GM21825 (cell line): Measurements from ENCODE around the gene CLK2.

Source experiments
- ATAC-seq: cut with Tn5 transposase; IDR thresholded peaks from one replicate; pipeline ENCODE4 v1.9.1; 2021; ENCODE audit warnings: mild to moderate bottlenecking, moderate library complexity; ENCODE audit not compliant: unreplicated experiment

Gene CLK2

DNA sequence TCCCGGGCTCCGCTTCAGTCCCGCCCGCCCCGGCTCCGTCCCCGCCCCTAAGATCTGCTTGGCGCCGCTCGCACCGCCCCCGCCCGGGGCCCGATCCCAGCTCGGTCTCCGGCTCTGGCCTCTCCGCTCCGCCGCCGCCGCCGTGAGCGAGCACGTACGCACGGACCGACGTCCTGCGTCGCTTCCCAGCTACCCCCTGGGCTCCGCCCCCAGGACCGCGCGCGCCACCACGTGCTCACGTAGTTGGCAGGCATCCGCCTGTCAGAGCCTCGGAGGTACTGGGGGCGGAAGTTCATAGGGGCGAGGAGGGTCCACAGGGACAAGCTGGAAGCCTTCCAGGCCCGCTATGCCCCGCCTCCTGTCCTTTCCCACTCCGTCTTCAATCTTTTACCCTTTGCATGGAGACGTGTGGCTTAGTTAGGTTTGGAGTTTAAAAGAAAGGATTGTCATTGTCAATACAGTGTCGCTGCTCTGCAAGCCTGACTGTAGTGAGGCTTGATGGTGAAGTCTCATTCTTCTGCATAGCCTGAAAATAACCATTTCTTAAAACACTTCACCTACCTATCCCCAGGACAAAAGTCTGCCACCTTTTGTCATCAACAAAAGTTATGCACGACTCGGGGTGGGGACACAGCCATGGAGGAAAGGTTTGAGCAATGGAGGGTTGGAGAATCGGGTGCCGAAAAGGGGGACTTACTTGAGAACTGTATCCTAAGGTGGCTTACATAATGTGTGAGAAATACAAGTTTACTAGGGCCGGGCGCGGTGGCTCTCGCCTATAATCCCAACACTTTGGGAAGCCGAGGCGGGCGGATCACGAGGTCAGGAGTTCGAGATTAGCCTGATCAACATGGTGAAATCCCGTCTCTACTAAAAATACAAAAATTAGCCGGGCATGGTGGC lies at the start of gene CLK2:
Gene CLK2, minus strand, starts transcription at position 162 of the 903 bp plus-strand sequence. CDS start 2,527 bp downstream, outside the sequence.
- peak; percentile 79 for ATAC-seq

DNA sequence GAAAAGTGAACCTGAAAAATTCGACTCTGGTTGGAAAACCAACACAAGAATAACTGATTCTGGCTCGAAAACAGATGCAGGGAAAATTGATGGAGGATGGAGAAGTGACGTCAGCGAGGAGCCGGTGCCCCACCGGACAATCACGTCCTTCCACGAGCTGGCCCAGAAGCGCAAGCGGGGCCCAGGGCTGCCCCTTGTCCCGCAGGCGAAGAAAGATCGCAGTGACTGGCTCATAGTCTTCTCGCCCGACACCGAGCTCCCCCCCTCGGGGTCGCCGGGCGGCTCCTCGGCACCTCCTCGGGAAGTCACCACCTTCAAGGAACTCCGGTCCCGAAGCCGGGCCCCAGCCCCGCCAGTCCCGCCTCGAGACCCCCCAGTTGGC lies 49.3 kb upstream of the CLK2 start:
- ATAC-seq: no peak

DNA sequence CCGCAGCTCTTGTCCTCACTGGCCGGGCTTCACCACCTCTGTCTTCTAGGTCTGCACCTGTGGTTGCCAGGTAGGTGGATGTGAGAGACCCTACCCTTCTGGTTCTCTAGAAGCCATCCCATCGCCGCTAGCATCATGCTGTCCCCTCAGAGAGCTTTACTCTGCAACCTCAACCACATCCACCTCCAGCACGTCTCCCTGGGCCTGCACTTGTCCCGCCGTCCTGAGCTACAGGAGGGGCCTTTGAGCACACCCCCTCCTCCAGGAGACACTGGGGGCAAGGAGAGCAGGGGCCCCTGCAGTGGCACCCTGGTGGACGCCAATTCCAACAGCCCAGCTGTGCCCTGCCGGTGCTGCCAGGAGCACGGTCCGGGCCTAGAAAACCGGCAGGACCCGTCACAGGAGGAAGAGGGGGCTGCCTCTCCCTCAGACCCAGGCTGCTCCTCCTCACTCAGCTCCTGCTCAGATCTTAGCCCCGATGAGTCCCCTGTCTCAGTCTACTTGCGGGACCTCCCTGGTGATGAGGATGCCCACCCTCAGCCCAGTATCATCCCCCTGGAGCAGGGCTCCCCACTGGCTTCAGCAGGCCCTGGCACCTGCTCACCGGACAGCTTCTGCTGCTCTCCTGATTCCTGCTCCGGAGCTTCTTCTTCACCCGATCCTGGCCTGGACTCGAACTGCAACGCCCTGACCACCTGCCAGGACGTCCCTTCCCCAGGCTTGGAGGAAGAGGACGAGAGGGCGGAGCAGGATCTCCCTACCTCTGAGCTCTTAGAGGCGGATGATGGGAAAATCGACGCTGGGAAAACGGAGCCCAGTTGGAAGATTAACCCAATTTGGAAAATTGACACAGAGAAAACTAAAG lies 48.6 kb upstream of the CLK2 start:
- ATAC-seq: no peak

DNA sequence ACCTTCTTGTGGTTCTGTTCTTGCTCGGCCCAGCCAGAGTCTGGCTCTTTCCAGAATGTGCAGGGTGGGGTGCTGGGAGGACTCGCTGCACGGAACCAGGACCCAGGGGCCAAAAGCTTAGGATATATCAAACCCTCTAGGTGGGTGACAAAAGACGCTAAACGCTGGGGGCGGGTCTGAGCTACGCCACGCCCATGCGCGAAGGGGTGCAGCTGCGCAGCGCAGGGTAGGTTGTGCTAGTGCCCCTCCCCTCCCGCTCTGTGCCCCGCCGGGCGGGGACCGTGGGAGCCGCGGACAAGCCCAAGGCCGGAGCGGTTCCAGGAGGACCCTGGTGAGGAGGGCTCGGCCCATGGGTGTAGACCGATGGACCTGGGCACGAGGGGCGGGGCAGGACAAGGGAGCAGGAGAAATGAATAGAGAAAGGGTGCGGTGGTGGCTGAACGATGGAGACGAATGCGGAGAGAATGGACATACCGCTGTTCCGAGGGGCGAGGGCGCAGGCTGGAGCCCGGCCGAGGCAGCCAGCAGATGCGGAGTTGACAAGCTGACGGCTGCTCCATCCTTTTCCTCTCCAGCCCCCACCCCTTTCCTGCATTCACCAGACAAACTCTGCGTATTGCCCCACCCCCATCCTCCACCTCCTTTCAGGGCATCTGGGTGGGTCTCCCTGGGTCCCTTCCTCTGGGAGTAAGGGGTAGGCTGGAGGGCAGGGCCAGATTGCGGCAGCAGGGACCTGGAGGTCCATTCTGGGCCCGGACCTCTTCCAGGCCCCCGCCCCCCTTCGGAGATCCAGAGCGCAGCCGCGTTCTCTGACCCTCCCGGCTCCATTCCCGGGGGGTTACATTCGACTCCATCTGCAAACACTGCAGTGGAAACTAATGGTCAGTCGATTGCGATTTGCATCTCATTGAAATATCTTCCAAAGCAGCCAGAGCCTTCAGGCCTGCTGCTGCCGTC lies 47.6 kb upstream of the CLK2 start, which contains the start of gene RUSC1:
Gene RUSC1, plus strand, starts transcription at position 234 of the 957 bp plus-strand sequence. CDS start 880 bp downstream, outside the sequence.
- ATAC-seq: no peak

DNA sequence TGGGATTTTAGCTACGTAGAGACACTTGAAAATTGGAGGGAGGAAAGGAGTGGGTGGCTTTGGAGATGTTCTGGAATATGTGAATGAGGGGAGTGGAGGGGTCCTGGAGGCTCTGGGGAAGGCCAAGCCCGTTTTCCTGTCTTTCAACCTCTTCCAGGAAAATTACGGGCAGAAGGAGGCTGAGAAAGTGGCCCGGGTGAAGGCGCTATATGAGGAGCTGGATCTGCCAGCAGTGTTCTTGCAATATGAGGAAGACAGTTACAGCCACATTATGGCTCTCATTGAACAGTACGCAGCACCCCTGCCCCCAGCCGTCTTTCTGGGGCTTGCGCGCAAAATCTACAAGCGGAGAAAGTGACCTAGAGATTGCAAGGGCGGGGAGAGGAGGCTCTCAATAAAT lies 46.9 kb upstream of the CLK2 start:
- ATAC-seq: no peak

DNA sequence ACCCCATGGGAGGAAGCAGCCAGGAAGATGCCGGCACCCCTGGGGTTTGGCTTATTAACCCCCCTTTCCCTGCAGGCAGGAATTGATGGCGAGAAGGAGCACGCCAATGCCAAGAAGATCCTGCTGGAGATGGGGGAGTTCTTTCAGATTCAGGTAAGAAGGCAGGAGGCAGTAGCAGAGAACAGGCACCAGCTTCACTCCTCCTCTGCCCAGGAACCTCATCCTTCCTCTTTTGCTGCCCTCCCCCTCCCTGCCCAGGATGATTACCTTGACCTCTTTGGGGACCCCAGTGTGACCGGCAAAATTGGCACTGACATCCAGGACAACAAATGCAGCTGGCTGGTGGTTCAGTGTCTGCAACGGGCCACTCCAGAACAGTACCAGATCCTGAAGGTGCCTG lies 46.2 kb upstream of the CLK2 start:
- ATAC-seq: no peak

DNA sequence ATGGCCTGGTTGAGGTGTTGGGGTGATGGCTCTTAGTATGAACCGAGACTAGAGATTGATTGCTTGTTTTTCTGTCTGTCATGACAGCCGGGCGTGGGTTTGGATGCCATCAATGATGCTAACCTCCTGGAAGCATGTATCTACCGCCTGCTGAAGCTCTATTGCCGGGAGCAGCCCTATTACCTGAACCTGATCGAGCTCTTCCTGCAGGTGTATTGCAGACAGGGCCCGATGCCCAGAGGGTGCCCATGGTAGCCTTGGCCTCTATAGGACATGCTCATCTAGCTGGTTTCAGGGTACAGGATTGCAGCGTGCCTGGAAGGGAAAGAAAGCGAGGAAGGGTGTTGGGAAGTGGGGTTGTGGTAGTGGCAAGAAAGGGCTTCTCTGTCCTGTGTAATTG lies 44.8 kb upstream of the CLK2 start:
- no peak for ATAC-seq

DNA sequence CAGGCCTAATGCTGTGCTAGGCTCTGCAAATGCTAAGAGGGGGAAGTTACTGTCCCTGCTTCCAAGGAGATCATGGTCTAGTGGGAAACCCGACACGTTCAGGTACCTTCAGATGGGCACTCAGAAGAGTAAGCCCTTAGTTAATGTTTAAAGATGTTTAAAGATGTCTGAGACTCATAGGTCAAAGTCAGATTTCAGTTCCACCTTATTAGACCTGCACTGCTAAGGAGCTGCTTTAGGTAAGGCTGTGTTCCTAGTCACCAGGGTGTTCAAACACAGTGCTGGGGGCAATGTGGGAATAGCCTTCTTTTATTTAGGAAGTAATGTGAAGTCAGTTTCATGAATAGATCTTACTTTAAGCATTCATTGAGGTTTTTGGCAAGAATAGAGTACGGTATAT lies 43.6 kb upstream of the CLK2 start:
- ATAC-seq: no peak

DNA sequence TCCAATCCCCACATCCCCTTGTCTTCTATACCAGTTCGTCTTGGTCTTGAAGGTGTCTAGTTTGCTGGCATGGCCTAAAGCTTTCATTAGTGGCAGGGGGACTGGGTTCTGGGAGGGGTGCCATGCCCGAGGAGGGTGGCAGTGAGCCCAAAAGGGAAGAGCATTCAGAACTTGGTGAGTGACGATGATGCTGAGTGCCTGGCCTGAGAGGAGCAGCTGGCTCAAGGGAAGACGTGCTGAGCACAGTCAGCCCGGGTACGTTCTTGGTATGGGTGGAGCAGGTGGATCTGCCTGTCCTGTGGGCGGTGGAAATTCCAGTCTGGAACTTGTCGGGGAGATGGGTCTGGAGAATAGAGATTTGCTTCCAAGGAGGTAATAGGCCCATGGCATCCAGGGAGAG lies 40.0 kb upstream of the CLK2 start:
- ATAC-seq: no peak

DNA sequence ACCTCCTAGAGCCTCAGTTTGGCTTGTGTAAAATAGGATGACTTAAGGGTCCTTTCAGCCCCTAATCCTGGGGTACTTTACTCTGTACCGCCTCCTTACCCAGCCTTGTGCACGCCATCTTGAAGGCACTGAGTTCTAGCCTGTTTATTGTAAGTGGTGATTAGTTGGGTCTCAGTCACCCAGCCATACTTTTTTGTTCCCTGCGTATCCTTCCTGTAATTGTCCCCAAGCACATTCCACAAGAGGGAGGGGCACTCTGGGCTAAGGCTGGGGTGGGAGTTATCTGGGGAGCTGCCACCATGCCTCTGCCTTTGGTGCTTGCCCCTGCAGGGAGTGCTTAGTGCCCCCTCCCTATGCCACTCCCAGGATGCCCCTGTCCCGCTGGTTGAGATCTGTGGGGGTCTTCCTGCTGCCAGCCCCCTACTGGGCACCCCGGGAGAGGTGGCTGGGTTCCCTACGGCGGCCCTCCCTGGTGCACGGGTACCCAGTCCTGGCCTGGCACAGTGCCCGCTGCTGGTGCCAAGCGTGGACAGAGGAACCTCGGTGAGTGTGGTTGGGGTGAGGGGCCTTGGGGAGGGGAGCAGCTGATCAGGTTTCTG lies 36.2 kb upstream of the CLK2 start:
- no peak for ATAC-seq

DNA sequence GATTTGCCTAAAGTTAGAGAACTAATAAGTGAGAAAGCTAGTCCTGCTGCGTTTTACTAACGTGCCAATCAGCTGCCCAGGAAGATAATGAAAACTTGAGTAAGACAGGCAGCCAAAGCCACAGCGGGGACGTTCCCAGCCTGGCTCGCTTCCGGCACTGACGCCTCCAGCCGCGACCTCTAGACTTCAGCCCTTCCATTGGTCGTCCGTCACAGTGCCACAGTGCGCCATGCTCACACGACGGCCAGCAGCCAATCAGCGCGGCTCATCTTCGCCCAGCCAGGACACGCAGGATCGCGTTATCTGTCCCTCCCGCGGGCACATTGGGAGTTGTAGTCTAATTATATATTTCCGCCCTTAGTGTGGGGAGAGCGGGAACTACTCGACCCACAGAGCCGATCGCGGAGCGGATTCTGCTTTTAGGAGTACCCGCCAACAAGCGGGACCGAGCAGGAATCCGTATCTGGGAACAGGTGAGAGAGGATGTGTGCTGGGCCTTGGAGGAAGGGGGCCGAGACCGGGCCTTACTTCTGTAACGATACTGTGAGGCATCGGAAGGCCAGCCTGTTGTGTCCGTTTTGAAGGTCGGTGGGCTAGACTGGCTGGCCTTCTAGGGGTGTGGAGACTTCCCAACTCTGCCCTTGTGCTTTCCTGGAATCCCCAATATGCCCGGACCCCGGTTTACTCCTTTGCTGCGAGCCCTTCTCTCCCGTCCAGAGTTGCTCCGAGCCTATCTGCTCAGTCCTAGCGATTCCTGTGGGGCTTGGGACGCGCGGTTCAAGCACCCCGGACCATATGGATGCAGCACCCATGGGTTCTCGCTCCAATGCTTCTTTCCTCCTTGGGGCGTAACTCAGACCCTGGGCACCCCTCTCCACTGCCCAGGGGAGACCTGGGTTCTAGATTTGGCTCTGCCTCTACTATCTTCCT lies 35.5 kb upstream of the CLK2 start, which contains the start of gene FDPS:
Gene FDPS, plus strand, starts transcription at position 374 of the 930 bp plus-strand sequence. CDS start 924 bp downstream, outside the sequence.
- ATAC-seq: peak; percentile 92

DNA sequence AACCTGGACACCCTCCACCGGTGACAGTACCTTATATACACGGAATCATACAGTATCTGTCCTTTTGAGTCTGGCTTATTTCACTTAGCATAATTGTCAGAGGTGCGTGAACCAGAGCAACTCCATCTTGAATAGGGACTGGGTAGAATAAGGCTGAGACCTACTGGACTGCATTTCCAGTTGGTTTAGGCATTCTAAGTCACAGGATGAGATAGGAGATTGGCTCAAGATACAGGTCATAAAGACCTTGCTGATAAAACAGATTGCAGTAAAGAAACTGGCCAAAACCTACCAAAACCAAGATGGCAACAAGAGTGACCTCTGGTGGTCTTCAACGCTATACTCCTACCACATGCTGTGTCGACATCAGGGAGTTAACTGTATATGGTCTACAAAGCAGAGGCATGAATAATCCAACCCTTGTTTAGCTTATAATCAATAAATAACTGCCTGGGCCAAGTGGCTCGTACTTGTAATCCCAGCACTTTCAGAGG lies 34.0 kb upstream of the CLK2 start:
- no peak for ATAC-seq

DNA sequence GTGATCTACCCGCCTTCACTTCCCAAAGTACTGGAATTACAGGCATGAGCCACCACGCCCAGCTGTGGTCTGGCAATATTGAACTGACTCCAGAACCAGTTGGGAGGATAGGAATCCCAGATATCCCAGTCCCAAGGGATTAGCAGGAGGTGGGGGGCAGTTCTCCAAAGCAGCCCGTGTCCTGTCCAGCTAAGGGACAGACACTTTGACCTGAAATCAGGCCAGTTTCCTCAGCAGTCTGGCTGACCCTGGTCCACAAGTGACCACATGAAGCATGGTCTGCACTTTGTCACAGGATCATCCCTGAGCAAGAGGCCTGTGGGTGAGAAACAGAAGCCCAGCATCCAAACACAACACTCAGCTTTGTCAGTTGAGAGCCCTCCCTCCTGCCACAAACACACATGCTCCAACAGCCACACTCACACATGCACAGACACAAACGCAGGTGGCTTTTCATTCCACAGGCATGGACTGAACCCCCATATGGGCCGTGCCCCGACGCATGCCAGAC lies 32.6 kb upstream of the CLK2 start:
- no peak for ATAC-seq

DNA sequence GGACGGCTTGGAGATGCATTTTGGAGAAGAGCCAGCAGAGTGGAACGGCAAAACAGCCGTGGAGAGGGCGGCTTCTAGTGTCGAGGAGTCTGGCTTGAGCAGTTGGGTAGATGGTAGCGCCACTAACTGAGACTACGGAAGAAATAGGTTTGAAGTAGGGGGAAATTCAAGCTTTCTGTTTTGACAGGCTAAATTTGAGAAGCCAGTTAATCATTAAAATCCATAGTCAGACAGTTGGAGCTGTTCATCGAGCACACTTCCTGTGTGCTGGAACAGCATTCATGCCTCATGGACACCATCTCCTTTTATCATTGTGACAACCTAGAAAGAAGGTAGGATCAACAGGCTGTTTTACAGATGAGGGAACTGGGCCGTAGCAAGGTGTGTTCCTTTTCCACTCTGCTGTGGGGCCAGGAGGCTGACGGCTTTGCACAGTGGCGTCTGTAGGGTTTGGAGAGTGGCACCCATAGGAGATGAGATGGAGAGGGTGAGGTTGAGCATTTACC lies 31.3 kb upstream of the CLK2 start:
- ATAC-seq: no peak

DNA sequence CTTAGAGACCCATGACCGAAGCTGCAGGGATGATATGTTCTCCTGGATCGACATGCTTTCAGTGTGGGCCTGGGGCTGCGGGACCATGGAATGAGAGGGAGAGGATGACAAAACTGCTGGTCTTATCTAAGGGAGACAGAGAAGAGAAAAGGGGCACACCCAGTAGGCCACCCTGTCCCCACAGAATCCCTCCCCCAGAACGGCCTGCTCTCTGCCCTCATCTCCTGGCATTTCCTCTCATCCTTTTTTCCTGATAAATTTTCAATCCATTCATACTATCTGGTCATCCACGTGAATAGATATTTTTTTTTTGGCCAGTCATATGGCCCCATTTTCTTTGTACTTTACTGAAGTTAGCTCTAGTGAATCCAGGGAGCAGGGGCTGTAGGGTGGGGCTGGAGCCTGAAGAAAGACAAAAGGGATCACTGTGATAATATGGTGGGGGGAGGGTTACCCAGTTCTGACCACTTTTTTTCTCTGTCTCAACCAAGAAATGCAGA lies 28.1 kb upstream of the CLK2 start, which contains the start of gene PKLR:
Gene PKLR, minus strand, starts transcription at position 97 of the 500 bp plus-strand sequence. Its CDS starts 43 bp downstream, at position 54.
- no peak for ATAC-seq

DNA sequence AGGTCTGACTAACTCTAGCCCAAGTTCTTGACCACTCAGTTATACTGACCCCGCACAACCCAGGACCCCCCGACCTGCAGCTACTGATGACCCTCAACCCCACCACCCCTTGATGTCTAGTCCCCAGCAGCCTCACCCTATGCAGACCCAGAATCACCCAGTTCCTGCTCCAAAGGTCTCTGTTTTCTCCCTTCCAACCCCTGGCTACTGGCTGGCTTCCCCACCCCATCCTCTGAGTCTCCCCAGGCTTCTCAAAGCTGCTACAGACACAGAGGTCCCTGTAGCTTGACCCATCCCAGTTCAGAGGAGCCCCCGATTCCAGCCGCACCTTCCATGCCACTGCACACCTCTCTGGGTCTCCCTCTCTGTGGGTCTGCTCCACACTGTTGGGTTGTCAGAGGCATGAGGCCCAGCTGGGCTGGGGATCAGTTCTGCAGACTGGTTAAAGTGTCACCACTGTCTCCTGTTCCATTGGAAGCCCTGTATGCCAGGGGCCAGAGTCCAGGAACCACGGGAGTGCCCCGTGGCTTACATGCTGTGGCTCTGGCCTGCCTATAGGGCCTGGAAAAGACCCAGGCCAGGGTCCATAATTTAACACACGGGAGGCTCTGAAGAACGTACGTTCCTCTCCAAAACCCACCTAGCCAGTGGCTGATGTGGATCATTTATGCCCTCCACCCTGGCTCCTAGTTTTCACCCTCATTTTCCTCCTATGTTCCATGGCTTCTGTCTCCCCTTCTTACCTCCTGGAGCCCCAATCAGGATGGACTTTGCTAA lies 27.4 kb upstream of the CLK2 start:
- no peak for ATAC-seq

DNA sequence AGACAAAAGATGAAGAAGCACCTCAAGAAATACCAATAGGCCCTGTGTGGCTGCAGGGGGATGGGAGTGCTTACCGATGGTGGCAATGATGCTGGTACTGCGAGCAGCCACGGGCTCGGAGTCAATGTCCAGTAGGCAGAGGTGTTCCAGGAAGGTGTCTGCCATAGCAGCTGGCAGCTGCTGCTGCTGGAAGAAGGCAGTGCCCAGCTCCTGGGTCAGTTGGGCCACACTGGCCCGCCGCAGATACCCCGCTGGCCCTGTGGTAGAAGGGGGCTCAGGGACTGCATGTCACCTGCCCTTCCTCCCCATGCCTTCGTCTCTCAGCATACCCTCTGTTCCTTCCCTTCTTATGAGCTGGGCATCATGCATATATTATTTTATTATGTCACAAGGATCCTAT lies 26.7 kb upstream of the CLK2 start:
- ATAC-seq: no peak
